H9 (cell line): ENCODE results near the gene NSMCE4A. TPM values are rescaled to one million over a fixed set of nuclear protein-coding genes. Genes with fewer than 3 reads are reported as not detected.

Experiments used
- DNase-seq: peaks from one replicate; pipeline ENCODE4 v3.0.0-alpha.2; 2017
- H2AFZ ChIP-seq: one replicate; pipeline ENCODE4 v1.6.1; 2013; ENCODE audit warnings: mild to moderate bottlenecking, low read length, control low read depth, moderate library complexity
- H2AK5ac ChIP-seq: 2 replicates; pipeline ENCODE4 v1.6.1; 2013; ENCODE audit warnings: low read length, control low read depth, mixed read lengths; ENCODE audit not compliant: insufficient read length
- H2BK120ac ChIP-seq: one replicate; pipeline ENCODE4 v1.6.1; 2013; ENCODE audit warnings: low read depth, mild to moderate bottlenecking, low read length, control low read depth, inconsistent platforms; ENCODE audit not compliant: poor library complexity, severe bottlenecking
- H2BK12ac ChIP-seq: 2 replicates; pipeline ENCODE4 v1.6.1; 2013; ENCODE audit warnings: low read length, control low read depth, mixed read lengths, low read depth; ENCODE audit not compliant: insufficient read length
- H2BK15ac ChIP-seq: 2 replicates; pipeline ENCODE4 v1.6.1; 2013; ENCODE audit warnings: low read depth, low read length, control low read depth
- H2BK20ac ChIP-seq: one replicate; pipeline ENCODE4 v1.6.1; 2013; ENCODE audit warnings: low read depth, mild to moderate bottlenecking, low read length, control low read depth, inconsistent platforms; ENCODE audit not compliant: poor library complexity, severe bottlenecking
- H2BK5ac ChIP-seq: 2 replicates; pipeline ENCODE4 v1.6.1; 2013; ENCODE audit warnings: low read length, control low read depth, mixed read lengths; ENCODE audit not compliant: insufficient read length
- H3K14ac ChIP-seq: 2 replicates; pipeline ENCODE4 v1.6.1; 2013; ENCODE audit warnings: low read length, control low read depth; ENCODE audit not compliant: insufficient read depth
- H3K18ac ChIP-seq: 2 replicates; pipeline ENCODE4 v1.6.1; 2013; ENCODE audit warnings: low read depth, mild to moderate bottlenecking, mixed read lengths, low read length, control low read depth; ENCODE audit not compliant: insufficient read length
- H3K23ac ChIP-seq: 2 replicates; pipeline ENCODE4 v1.6.1; 2013; ENCODE audit warnings: low read length, control low read depth, mixed read lengths, low read depth; ENCODE audit not compliant: insufficient read length
- H3K23me2 ChIP-seq: 2 replicates; pipeline ENCODE4 v1.6.1; 2013; ENCODE audit warnings: low read depth, mild to moderate bottlenecking, mixed read lengths, low read length, control low read depth; ENCODE audit not compliant: insufficient read length, poor library complexity, severe bottlenecking
- H3K27ac ChIP-seq: 2 replicates; pipeline ENCODE4 v1.5.1; 2013; ENCODE audit warnings: low read length, control low read depth, mixed read lengths, low read depth; ENCODE audit not compliant: insufficient read length
- H3K27me3 ChIP-seq: 2 replicates; pipeline ENCODE4 v1.6.1; 2013; ENCODE audit warnings: low read length, control low read depth, inconsistent platforms; ENCODE audit not compliant: insufficient read depth
- H3K4ac ChIP-seq: 2 replicates; pipeline ENCODE4 v1.6.1; 2013; ENCODE audit warnings: low read depth, mild to moderate bottlenecking, control low read depth, inconsistent platforms, low read length, moderate library complexity
- H3K4me1 ChIP-seq: 2 replicates; pipeline ENCODE4 v1.6.1; 2013; ENCODE audit warnings: low read length, control low read depth, inconsistent platforms; ENCODE audit not compliant: insufficient read depth
- H3K4me2 ChIP-seq: 2 replicates; pipeline ENCODE4 v1.6.1; 2013; ENCODE audit warnings: low read length, control low read depth, mixed read lengths; ENCODE audit not compliant: insufficient read length, insufficient read depth
- H3K56ac ChIP-seq: 2 replicates; pipeline ENCODE4 v1.6.1; 2013; ENCODE audit warnings: low read depth, mild to moderate bottlenecking, mixed read lengths, low read length, control low read depth; ENCODE audit not compliant: insufficient read length
- H3K79me1 ChIP-seq: 2 replicates; pipeline ENCODE4 v1.6.1; 2013; ENCODE audit warnings: low read depth, mild to moderate bottlenecking, moderate library complexity, low read length, control low read depth, inconsistent platforms; ENCODE audit not compliant: insufficient read depth, poor library complexity, severe bottlenecking
- H3K79me2 ChIP-seq: 2 replicates; pipeline ENCODE4 v1.6.1; 2013; ENCODE audit warnings: low read length, control low read depth, inconsistent platforms; ENCODE audit not compliant: insufficient read depth
- H3K9ac ChIP-seq: 2 replicates; pipeline ENCODE4 v1.6.1; 2013; ENCODE audit warnings: low read length, control low read depth, mixed read lengths; ENCODE audit not compliant: insufficient read length; ENCODE audit errors: extremely low read depth
- H3K9me3 ChIP-seq: one replicate; pipeline ENCODE4 v1.6.1; 2013; ENCODE audit warnings: low read depth, low read length, inconsistent platforms; ENCODE audit not compliant: control insufficient read depth
- H3T11ph ChIP-seq: one replicate; pipeline ENCODE4 v1.6.1; 2013; ENCODE audit warnings: mild to moderate bottlenecking, low read length, control low read depth, inconsistent platforms
- H4K20me1 ChIP-seq: one replicate; pipeline ENCODE4 v1.6.1; 2013; ENCODE audit not compliant: control insufficient read depth, insufficient read length, insufficient read depth
- H4K5ac ChIP-seq: 2 replicates; pipeline ENCODE4 v1.6.1; 2013; ENCODE audit warnings: low read depth, mild to moderate bottlenecking, mixed read lengths, low read length, control low read depth; ENCODE audit not compliant: insufficient read length
- H4K8ac ChIP-seq: replicated peaks from 2 replicates; pipeline ENCODE4 v1.6.1; 2013; ENCODE audit warnings: low read length, control low read depth, mixed read lengths, low read depth; ENCODE audit not compliant: insufficient read length
- H4K91ac ChIP-seq: 2 replicates; pipeline ENCODE4 v1.6.1; 2013; ENCODE audit warnings: low read depth, mild to moderate bottlenecking, moderate library complexity, mixed read lengths, low read length, control low read depth; ENCODE audit not compliant: insufficient read length
- H3K27ac Mint-ChIP-seq, 3 experiments: 2 replicates in 2 of 3; 3 replicates in 1 of 3; pipeline ENCODE4 v1.8.0; 2020 to 2021; ENCODE audit warnings: mixed read lengths in 3 of 3, mild to moderate bottlenecking in 1 of 3, moderate library complexity in 1 of 3
- H3K27me3 Mint-ChIP-seq: 2 replicates; pipeline ENCODE4 v1.8.0; 2021; ENCODE audit warnings: low read depth, mild to moderate bottlenecking, moderate library complexity, mixed read lengths
- H3K36me3 Mint-ChIP-seq, 3 experiments: 2 replicates in 2 of 3; 3 replicates in 1 of 3; pipeline ENCODE4 v1.8.0; 2020 to 2021; ENCODE audit warnings: low read depth in 3 of 3, mixed read lengths in 3 of 3; ENCODE audit not compliant: insufficient read depth in 1 of 3
- H3K4me1 Mint-ChIP-seq, 2 experiments: 2 replicates each; pipeline ENCODE4 v1.8.0; 2020; ENCODE audit warnings: mixed read lengths in 2 of 2
- H3K4me3 Mint-ChIP-seq, 2 experiments: 2 replicates in 1 of 2; 3 replicates in 1 of 2; pipeline ENCODE4 v1.8.0; 2020 to 2021; ENCODE audit warnings: mild to moderate bottlenecking in 2 of 2, mixed read lengths in 2 of 2, moderate library complexity in 1 of 2
- H3K9me3 Mint-ChIP-seq, 2 experiments: 2 replicates in 1 of 2; 3 replicates in 1 of 2; pipeline ENCODE4 v1.8.0; 2020; ENCODE audit warnings: mild to moderate bottlenecking in 2 of 2, mixed read lengths in 2 of 2, moderate library complexity in 1 of 2
- WGBS: extraction: QIAGEN DNeasy Blood & Tissue Kit; methylation state at CpG from one replicate; pipeline ENCODE4 v1.1.7; 2013; ENCODE audit warnings: missing lambda C conversion rate, low lambda C conversion rate, mixed read lengths; ENCODE audit not compliant: insufficient read length; ENCODE audit errors: extremely low coverage; 5-methylcytosine and 5-hydroxymethylcytosine counted together
- total RNA-seq: library from RNA; stranded (reverse); gene quantifications from 2 replicates; pipeline ENCODE4 v1.2.1, GENCODE V29; 2021
- TF ChIP-seq, protein P1 (sequence below): fragments of 200-600 bp; sonication (generic); conservative IDR thresholded peaks from 3 replicates; pipeline ENCODE4 v1.8.0; 2021; ENCODE audit warnings: antibody characterized with exemption, mild to moderate bottlenecking

The NSMCE4A gene
- total RNA-seq, 1 experiment from 2014 or later, result 59.0 TPM

- DNase-seq, result no peak
- Histone ChIP-seq H3K9ac (no peak overlapping the region), H3K27ac (no peak overlapping the region), H4K8ac (no peak overlapping the region), H3K4ac (no peak overlapping the region), H2BK120ac (no peak overlapping the region), H3K23ac (no peak overlapping the region), H4K20me1 (no peaks in the 10 kb centered on the region), H3K18ac (no peak overlapping the region), H3K79me2 (no peaks in the 10 kb centered on the region), H2AFZ (no peak overlapping the region), H4K5ac (no peak overlapping the region), H3K4me2 (no peak overlapping the region), H3K23me2 (no peaks in the 10 kb centered on the region), H2AK5ac (no peak overlapping the region), H4K91ac (no peak overlapping the region), H3K56ac (no peak overlapping the region), H3K14ac (no peak overlapping the region), H3K27me3 (no peaks in the 10 kb centered on the region), H2BK20ac (no peak overlapping the region), H3K79me1 (no peaks in the 10 kb centered on the region), H3T11ph (no peak overlapping the region), H2BK12ac (no peak overlapping the region), H3K4me1 (no peaks in the 10 kb centered on the region), H2BK5ac (no peak overlapping the region), H3K9me3 (peaks cover 9% of the 10 kb centered on the region), H2BK15ac (no peak overlapping the region)
- Mint-ChIP-seq H3K4me1 (peaks cover 2 to 3% of the 10 kb centered on the region in 2 experiments), H3K36me3 (peaks cover 10 to 18% (median 15%) of the 10 kb centered on the region in 3 experiments), H3K4me3 (no peak overlapping the region), H3K27ac (no peak overlapping the region), H3K9me3 (peaks cover 23 to 31% of the 10 kb centered on the region in 2 experiments), H3K27me3 (peaks cover 5% of the 10 kb centered on the region; the same call in 1 of the 2 replicates)
- 100% methylated on average over 3 of the region's 5 CpGs for WGBS
- TF ChIP-seq, protein P1, sequence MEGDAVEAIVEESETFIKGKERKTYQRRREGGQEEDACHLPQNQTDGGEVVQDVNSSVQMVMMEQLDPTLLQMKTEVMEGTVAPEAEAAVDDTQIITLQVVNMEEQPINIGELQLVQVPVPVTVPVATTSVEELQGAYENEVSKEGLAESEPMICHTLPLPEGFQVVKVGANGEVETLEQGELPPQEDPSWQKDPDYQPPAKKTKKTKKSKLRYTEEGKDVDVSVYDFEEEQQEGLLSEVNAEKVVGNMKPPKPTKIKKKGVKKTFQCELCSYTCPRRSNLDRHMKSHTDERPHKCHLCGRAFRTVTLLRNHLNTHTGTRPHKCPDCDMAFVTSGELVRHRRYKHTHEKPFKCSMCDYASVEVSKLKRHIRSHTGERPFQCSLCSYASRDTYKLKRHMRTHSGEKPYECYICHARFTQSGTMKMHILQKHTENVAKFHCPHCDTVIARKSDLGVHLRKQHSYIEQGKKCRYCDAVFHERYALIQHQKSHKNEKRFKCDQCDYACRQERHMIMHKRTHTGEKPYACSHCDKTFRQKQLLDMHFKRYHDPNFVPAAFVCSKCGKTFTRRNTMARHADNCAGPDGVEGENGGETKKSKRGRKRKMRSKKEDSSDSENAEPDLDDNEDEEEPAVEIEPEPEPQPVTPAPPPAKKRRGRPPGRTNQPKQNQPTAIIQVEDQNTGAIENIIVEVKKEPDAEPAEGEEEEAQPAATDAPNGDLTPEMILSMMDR, result no peak
Observed at GRCh38 chr10:121983852-121984251, 8.8 kb upstream of the NSMCE4A start.
